Activated CD4-positive, alpha-beta T cell treated with anti-CD3 and anti-CD28 coated beads, Interleukin-2, amount 10 ng/mL, durations not matched to agents 7 days and 5 days (primary cell): Measurements from ENCODE around the gene KDM7A. TPM values are rescaled to one million over a fixed set of nuclear protein-coding genes. Genes with fewer than 3 reads are reported as not detected.

Source experiments
- CTCF ChIA-PET: fragments of 350-600 bp; sonication (Branson Sonifier 250); formaldehyde crosslinking; loops from one replicate; lab custom pipeline; 2021; ENCODE audit warnings: antibody characterized with exemption; lab: Charles Lee
- POLR2A ChIA-PET: fragments of 350-600 bp; sonication (Branson Sonifier 250); formaldehyde crosslinking; loops from one replicate; lab custom pipeline; 2021; ENCODE audit warnings: antibody characterized with exemption; lab: Charles Lee
- DNase-seq: peaks from one replicate; pipeline ENCODE4 v3.0.0-alpha.2; 2020
- H3K27ac Mint-ChIP-seq: one replicate; pipeline ENCODE4 v1.8.0; 2021; ENCODE audit warnings: mild to moderate bottlenecking, moderate library complexity, mixed read lengths
- H3K27me3 Mint-ChIP-seq: one replicate; pipeline ENCODE4 v1.8.0; 2021; ENCODE audit warnings: mixed read lengths
- H3K36me3 Mint-ChIP-seq: one replicate; pipeline ENCODE4 v1.8.0; 2021; ENCODE audit warnings: low read depth, mixed read lengths
- H3K4me1 Mint-ChIP-seq: one replicate; pipeline ENCODE4 v1.8.0; 2021; ENCODE audit warnings: mixed read lengths
- H3K4me3 Mint-ChIP-seq: one replicate; pipeline ENCODE4 v1.8.0; 2021; ENCODE audit warnings: mild to moderate bottlenecking, moderate library complexity, mixed read lengths
- H3K9me3 Mint-ChIP-seq: one replicate; pipeline ENCODE4 v1.8.0; 2021; ENCODE audit warnings: mixed read lengths
- total RNA-seq, 2 experiments: library from RNA; stranded (reverse); gene quantifications; one replicate each; pipeline ENCODE4 v1.2.3, GENCODE V29; 2021

KDM7A gene
- total RNA-seq, 2 experiments from 2014 or later, result 12.5 to 13.5 TPM

GRCh38 chr7:140039896-140040295 lies 136.9 kb downstream of the KDM7A start:
- H3K27ac Mint-ChIP-seq, result no peak overlapping the region
- peaks cover 84% of the 10 kb centered on the region for H3K36me3 Mint-ChIP-seq
- ChIA-PET POLR2A (no interaction called here), CTCF (interaction anchor here (1.0 kb wide), 1 partner anchor 21 kb away, joined by 3 read pairs; no protein-coding TSS in a partner anchor)
- peaks cover 55% of the 10 kb centered on the region for H3K4me1 Mint-ChIP-seq
- H3K9me3 Mint-ChIP-seq, result no peaks in the 10 kb centered on the region
- no peak overlapping the region for H3K4me3 Mint-ChIP-seq
- H3K27me3 Mint-ChIP-seq, result no peaks in the 10 kb centered on the region
- no peak for DNase-seq

- H3K4me1 Mint-ChIP-seq, result peaks cover 57% of the 10 kb centered on the region
- no peaks in the 10 kb centered on the region for H3K9me3 Mint-ChIP-seq
- ChIA-PET CTCF (interaction anchor here (1.0 kb wide), 1 partner anchor 21 kb away, joined by 3 read pairs; no protein-coding TSS in a partner anchor), POLR2A (no interaction called here)
- H3K4me3 Mint-ChIP-seq, result no peak overlapping the region
- no peak for DNase-seq
- H3K27ac Mint-ChIP-seq, result no peak overlapping the region
- H3K36me3 Mint-ChIP-seq, result peaks cover 84% of the 10 kb centered on the region
- no peaks in the 10 kb centered on the region for H3K27me3 Mint-ChIP-seq
These were observed 137.7 kb downstream of the KDM7A start for GRCh38 chr7:140039066-140039465.

DNA sequence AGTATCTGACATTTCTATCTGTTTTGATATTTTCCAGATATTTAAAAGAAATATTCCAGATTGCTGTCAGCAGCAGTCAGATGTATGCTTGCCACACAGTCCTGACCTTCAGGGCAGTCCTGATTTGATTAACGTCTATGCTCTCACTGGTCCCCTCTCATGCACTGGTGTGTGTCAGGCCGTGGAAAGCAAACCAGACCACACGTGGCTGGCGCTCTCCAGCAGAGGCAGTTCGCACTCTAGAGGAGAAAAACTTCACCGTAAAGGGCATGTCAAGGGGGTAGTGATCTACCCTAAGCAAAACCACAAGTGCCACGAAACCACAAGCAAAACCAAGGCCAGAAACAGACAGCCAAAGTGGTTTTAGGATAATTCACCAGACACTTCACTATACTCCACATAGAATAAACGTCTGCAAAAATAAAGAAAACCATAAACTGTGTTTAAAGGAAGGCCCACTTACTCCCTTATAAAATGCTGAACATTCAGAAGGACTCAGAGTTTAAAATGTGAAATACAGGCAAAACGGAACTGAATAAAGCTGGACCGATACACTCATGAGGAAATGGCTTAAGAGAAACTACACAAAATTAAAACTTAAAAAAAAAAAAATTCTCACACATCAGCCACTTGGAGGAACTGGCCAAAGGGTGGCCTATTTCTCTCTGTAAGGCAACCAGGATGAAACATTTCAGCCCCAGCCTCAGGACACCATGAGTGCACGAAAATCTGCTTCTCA lies 140.4 kb downstream of the KDM7A start:
- H3K4me1 Mint-ChIP-seq, result peaks cover 62% of the 10 kb centered on the region
- H3K36me3 Mint-ChIP-seq, result peaks cover 85% of the 10 kb centered on the region
- POLR2A ChIA-PET, result no interaction called here
- DNase-seq, result peak; percentile 36
- CTCF ChIA-PET, result no interaction called here
- H3K27ac Mint-ChIP-seq, result peak overlapping the region; percentile 3
- H3K9me3 Mint-ChIP-seq, result no peaks in the 10 kb centered on the region
- no peak overlapping the region for H3K4me3 Mint-ChIP-seq
- H3K27me3 Mint-ChIP-seq, result no peaks in the 10 kb centered on the region

- no peak overlapping the region for H3K27ac Mint-ChIP-seq
- CTCF ChIA-PET, result no interaction called here
- peaks cover 55% of the 10 kb centered on the region for H3K4me1 Mint-ChIP-seq
- H3K36me3 Mint-ChIP-seq, result peaks cover 83% of the 10 kb centered on the region
- POLR2A ChIA-PET, result no interaction called here
- no peak for DNase-seq
- H3K27me3 Mint-ChIP-seq, result no peaks in the 10 kb centered on the region
- H3K4me3 Mint-ChIP-seq, result no peak overlapping the region
- no peaks in the 10 kb centered on the region for H3K9me3 Mint-ChIP-seq
These were observed 141.2 kb downstream of the KDM7A start for GRCh38 chr7:140035400-140036223.

Other genes starting within 250 kb of the KDM7A start
- 100 to 1,000 TPM; 121 to 129 TPM for gene PARP12, start 114.0 kb downstream of the KDM7A start, total RNA-seq
- gene SLC37A3, start 221.5 kb upstream of the KDM7A start, total RNA-seq, result 10 to 100 TPM; 24.9 to 28.5 TPM
- 1 to 10 TPM; 6.9 to 7.2 TPM for gene RAB19, start 227.1 kb upstream of the KDM7A start, total RNA-seq